Ascending aorta (tissue), 2 donors: ENCODE results near the gene APOBEC3A. TPM values are rescaled to one million over a fixed set of nuclear protein-coding genes. Genes with fewer than 3 reads are reported as not detected.

ENCODE experiments used
- DNase-seq, 2 donors: peaks; one replicate each; pipeline ENCODE4 v3.0.0-alpha.2; 2019; ENCODE audit warnings: low spot score in 2 of 2
- H3K27ac ChIP-seq, 2 donors: fragments of 200-600 bp; sonication (generic); one replicate each; pipeline ENCODE4 v1.5.1; 2016 to 2017; ENCODE audit warnings: mild to moderate bottlenecking in 1 of 2
- H3K27me3 ChIP-seq: fragments of 200-600 bp; sonication (generic); one replicate; pipeline ENCODE4 v1.5.1; 2017
- H3K36me3 ChIP-seq, 2 donors: fragments of 200-600 bp; sonication (generic); one replicate each; pipeline ENCODE4 v1.5.1; 2016
- H3K4me1 ChIP-seq, 2 donors: fragments of 200-600 bp; sonication (generic); one replicate each; pipeline ENCODE4 v1.5.1; 2016 to 2017; ENCODE audit warnings: mild to moderate bottlenecking in 1 of 2
- H3K4me3 ChIP-seq, 2 donors: fragments of 200-600 bp; sonication (generic); one replicate each; pipeline ENCODE4 v1.5.1; 2016 to 2017; ENCODE audit warnings: mild to moderate bottlenecking in 1 of 2
- H3K9me3 ChIP-seq, 2 donors: fragments of 200-600 bp; sonication (generic); one replicate each; pipeline ENCODE4 v1.5.1; 2016
- CTCF ChIP-seq, 3 experiments: fragments of 200-600 bp in 2 of 3; fragments of 450-650 bp in 1 of 3; sonication (generic) in 2 of 3; IDR thresholded peaks; one replicate each; pipeline ENCODE4 v1.5.1; 2016 to 2019; ENCODE audit warnings: antibody characterized with exemption in 3 of 3, mild to moderate bottlenecking in 1 of 3, moderate library complexity in 1 of 3
- intact Hi-C: fragments of 100-400 bp; cut with DNase I; formaldehyde crosslinking; loops from one replicate; pipeline ENCODE4 v1.15.1; 2023
- total RNA-seq: library from RNA; depleted of rRNA; stranded (reverse); fragments of >200 nt; gene quantifications from one replicate; pipeline ENCODE4 v1.1.0, GENCODE V29; 2016

The APOBEC3A gene
- total RNA-seq, 1 donor from 2014 or later = not detected

- no peak for TF ChIP-seq CTCF (IDR thresholded peaks at IDR 0.05)
- no peak for DNase-seq
Measured at GRCh38 chr22:38949889-38950405, 7.5 kb upstream of the APOBEC3A start.

GRCh38 chr22:38950527-38951295 lies 6.7 kb upstream of the APOBEC3A start:
- H3K36me3 ChIP-seq = no peaks in the 10 kb centered on the region
- DNase-seq = no peak
- no peaks in the 10 kb centered on the region for H3K27me3 ChIP-seq
- intact Hi-C loops = no loop called here
- no peak for TF ChIP-seq CTCF (IDR thresholded peaks at IDR 0.05)
- H3K9me3 ChIP-seq = no peaks in the 10 kb centered on the region
- H3K4me3 ChIP-seq = no peak overlapping the region
- H3K4me1 ChIP-seq = no peaks in the 10 kb centered on the region
- H3K27ac ChIP-seq = no peak overlapping the region

More at GRCh38 chr22:38949889-38950405, 7.5 kb upstream of the APOBEC3A start:
- H3K4me3 ChIP-seq = no peak overlapping the region
- no peak overlapping the region for H3K27ac ChIP-seq
- intact Hi-C loops = no loop called here
- no peaks in the 10 kb centered on the region for H3K4me1 ChIP-seq
- H3K36me3 ChIP-seq = no peaks in the 10 kb centered on the region
- no peaks in the 10 kb centered on the region for H3K27me3 ChIP-seq
- H3K9me3 ChIP-seq = no peaks in the 10 kb centered on the region

- no peaks in the 10 kb centered on the region for H3K9me3 ChIP-seq
- DNase-seq = no peak
- H3K4me3 ChIP-seq = no peak overlapping the region
- no peak for TF ChIP-seq CTCF (IDR thresholded peaks at IDR 0.05)
- H3K4me1 ChIP-seq = no peaks in the 10 kb centered on the region
- intact Hi-C loops = no loop called here
- no peaks in the 10 kb centered on the region for H3K27me3 ChIP-seq
- no peaks in the 10 kb centered on the region for H3K36me3 ChIP-seq
- no peak overlapping the region for H3K27ac ChIP-seq
Measured at GRCh38 chr22:38951734-38952133, 5.7 kb upstream of the APOBEC3A start.

GRCh38 chr22:38952281-38952993 lies 5.0 kb upstream of the APOBEC3A start:
- Histone ChIP-seq H3K4me1 (no peaks in the 10 kb centered on the region), H3K27me3 (no peaks in the 10 kb centered on the region), H3K4me3 (no peak overlapping the region), H3K9me3 (no peaks in the 10 kb centered on the region), H3K36me3 (no peaks in the 10 kb centered on the region), H3K27ac (no peak overlapping the region)
- no peak for DNase-seq
- TF ChIP-seq CTCF (IDR thresholded peaks at IDR 0.05) = no peak
- intact Hi-C loops = no loop called here

- H3K4me1 ChIP-seq = no peaks in the 10 kb centered on the region
- H3K27me3 ChIP-seq = no peaks in the 10 kb centered on the region
- intact Hi-C loops = no loop called here
- H3K4me3 ChIP-seq = no peak overlapping the region
- no peak for TF ChIP-seq CTCF (IDR thresholded peaks at IDR 0.05)
- DNase-seq = no peak
- no peaks in the 10 kb centered on the region for H3K9me3 ChIP-seq
- H3K27ac ChIP-seq = no peak overlapping the region
- no peaks in the 10 kb centered on the region for H3K36me3 ChIP-seq
Measured at GRCh38 chr22:38953091-38953490, 4.3 kb upstream of the APOBEC3A start.
